ENCODE data around the gene RNF224.
"Not testable (repeated sequence)": the region's sequence is repeated elsewhere in the genome, so short reads cannot be mapped to it uniquely, and the experiment has no call there.

The RNF224 gene

DNA sequence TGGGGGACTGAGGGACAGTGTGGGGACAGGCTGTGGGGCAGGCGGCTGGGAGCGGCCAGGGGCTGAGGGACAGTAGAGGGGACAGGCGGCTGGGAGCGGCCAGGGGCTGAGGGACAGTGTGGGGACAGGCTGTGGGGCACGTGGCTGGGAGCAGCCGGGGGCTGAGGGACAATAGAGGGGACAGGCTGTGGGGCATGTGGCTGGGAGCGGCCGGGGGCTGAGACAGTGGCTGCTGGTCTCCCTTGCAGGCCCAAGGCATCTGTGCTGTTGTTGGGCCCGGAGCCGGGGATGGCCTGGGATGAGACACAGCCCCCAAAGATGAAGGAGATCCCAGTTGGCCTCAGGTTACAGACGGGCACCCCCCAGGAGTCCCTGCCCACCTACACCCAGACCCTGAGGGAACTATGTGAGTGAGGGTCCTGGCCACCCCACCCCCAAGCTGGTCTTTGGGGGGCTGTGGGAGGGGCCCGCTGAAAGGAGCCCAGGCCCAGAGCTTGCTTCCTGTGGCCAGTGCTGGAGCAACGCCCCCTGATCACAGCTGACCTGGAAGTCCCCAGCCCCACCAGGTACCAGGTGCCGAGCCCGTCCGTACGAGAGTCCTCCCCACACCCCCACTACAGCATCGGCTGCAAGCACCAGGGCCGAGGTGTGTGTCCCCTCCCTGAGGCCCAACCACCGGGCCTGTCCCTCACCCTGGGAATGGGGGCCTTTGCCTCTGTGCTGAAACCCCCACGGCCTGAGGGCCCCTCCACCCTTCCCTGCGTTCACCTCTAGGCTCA, 24.4 kb downstream of the RNF224 start:
- in situ Hi-C loops (cut with MboI; ENCODE audit: low sequenced_read_pairs), result no loop called here

- in situ Hi-C loops (cut with MboI; ENCODE audit: low sequenced_read_pairs), result no loop called here
Measured at GRCh38 chr9:137252555-137253506, 25.5 kb downstream of the RNF224 start.

DNA sequence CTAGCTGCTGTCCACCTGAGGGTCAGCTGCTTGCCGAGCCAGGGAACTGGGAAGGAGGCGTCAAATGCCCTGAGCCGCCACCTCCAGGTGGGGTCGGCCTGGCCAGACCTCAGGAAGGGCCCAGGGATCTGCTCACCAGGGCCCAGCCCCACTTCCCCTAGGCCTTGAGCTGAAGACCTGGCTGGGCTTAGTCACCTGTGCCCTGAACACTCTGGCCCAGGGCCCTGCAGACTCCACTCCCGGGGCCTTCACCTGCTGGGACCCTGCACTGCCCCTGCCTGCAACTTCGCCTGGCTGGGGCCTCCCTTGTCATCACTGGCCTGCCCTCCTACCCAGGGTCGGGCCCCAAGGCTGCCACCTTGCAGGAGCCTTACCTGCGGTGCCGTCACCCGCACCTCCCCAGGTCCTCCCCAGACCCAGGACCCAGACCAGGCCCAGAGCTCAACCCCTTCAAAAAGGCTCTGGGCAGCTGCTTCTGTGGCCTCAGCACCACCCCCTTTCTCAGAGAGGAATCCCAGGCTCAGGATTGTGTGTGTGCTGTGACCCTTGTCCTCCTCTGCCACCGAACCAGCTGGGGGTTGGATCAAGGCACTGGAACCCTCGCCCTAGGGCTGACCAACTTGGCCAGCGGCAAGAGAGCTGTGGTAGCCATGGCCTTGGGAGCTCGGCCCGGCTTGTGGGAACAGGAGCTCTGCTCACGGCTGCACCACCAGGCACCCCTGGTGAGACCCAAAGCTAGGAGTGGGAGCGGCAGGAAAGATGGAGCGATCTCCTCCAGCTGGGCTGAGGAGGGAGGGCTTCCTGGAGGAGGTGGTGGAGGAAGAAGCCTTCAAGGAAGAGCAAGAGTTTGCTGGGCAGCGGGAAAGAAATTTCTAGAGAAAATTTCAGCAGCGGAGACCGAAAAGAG, 26.7 kb downstream of the RNF224 start:
- in situ Hi-C loops (cut with MboI; ENCODE audit: low sequenced_read_pairs), result no loop called here

DNA sequence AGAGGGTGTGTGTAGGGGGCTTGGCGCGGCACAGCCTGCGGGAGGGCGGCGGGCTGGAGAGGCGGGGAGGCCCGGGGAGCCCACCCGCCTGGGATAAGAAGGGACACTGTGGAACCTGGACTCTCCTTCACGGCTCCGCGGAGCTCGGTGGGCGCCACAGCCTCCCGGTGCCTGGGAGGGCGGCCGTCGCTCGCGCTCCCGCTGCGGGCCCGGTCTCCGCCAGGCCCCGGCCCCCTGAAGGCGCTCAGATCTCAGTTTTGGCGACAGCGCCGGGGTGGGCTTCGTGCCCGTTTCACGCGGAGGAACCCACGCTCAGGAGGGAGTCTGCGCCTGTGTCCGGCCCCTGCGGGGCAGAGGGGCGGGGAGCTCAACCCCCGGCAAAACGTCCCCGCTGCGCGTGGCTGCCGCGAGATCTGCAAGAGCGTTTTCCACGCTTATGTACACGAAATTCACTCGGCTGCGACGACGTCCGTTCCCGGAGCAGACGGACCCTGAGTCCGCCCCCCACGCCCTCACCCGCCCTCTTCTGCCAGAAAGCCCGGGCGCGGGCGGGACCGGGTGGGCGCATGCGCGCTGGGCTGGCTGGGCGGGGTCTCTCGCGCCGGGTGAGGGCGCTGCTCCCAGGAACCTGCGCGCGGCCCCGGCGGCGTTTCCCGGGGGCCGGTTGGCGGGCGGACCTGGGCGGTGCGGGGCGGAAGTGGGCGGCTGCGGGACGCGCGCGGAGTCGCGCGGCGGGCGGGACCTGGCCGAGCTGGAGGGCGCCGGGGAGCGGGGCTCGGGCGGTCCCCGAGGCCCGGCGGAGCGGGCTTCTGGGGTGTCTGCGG, 27.5 kb downstream of the RNF224 start, which contains the start of gene NELFB:
NELFB (plus strand) TSS at position 704 of the 824 bp plus-strand sequence.
- in situ Hi-C loops (cut with MboI; ENCODE audit: low sequenced_read_pairs), result no loop called here

DNA sequence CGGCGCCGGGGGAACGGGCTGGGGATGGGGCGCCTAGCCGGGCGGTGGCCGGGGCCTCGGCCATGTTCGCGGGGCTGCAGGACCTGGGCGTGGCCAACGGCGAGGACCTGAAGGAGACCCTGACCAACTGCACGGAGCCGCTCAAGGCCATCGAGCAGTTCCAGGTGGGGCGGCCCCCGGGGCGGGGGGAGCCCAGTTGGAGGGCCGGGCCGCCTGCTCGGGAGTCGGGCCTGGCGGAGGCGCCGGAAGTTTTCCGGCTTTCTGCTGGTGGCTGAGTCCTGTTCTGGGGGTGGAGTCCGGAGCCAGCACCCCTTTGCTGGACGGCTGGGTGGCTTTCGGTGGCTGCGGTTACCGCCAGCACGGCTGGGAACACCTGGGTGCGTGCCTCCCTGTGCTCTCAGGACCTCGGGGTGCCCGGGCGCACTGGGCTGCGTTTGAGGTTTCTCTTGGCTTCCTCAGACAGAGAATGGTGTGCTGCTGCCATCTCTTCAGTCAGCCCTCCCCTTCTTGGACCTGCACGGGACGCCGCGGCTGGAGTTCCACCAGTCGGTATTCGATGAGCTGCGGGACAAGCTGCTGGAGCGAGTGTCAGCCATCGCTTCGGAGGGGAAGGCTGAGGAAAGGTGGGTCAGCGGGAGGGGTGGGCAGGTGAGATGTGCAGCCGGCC, 28.3 kb downstream of the RNF224 start:
- in situ Hi-C loops (cut with MboI; ENCODE audit: low sequenced_read_pairs), result no loop called here

DNA sequence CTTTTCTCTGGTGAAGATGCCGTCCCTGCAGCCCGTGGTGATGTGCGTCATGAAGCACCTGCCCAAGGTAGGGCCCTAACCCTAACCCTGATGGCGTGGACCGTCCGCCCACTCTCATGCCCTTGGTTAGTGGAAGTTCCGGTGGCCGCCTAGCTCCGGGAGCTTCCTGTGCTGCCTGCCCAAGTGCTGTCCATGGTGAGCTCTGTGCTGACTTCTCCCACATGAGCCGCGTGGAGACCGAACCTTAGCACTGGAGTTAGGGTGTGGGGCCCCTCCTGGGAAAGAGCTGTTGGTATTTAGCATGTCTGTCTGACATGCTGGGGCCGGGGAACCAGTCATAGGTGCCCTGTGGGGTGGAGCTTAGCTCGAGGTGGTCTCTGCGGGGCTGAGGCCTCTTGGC, 29.1 kb downstream of the RNF224 start:
- in situ Hi-C loops (cut with MboI; ENCODE audit: low sequenced_read_pairs), result no loop called here

DNA sequence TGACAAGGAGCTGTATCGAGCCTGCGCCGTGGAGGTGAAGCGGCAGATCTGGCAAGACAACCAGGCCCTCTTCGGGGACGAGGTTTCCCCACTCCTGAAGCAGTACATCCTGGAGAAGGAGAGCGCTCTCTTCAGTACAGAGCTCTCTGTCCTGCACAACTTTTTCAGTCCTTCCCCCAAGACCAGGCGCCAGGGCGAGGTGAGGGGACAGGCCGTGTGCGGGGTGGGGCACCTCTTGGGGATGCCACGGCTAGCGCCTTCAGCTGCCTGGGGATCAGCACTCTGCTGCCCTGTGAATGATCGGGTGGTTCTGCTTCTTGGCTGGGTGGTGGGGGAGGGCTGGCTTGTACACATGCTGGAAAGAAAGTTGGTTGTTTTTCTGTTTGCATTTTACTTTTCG, 29.6 kb downstream of the RNF224 start:
- in situ Hi-C loops (cut with MboI; ENCODE audit: low sequenced_read_pairs), result no loop called here

GRCh38 chr9:137262173-137262908, 35.0 kb downstream of the RNF224 start:
- in situ Hi-C loops (cut with MboI; ENCODE audit: low sequenced_read_pairs), result not testable (repeated sequence)

GRCh38 chr9:137262909-137263285, 35.6 kb downstream of the RNF224 start:
- in situ Hi-C loops (cut with MboI; ENCODE audit: low sequenced_read_pairs), result no loop called here

DNA sequence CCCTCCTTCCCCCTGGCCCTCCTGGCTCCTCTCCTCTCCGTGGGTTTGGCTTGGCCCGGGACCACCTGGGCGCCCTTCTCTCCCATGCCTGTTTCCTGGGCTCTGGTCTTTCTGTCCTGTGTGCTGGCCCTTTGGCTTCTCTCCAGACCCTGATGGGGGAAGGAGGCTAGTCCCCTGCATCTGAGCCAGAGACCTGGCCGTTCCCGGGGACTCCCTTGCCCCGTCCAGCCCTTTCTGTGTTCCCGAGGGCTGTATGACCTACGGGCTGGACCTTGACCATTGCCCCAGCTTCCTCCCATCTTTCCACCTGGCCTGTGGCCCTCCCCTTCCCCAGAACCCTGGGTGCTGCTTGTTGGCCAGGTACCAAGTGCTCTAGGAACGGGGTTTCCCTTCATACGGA, 36.2 kb downstream of the RNF224 start:
- in situ Hi-C loops (cut with MboI; ENCODE audit: low sequenced_read_pairs), result no loop called here

DNA sequence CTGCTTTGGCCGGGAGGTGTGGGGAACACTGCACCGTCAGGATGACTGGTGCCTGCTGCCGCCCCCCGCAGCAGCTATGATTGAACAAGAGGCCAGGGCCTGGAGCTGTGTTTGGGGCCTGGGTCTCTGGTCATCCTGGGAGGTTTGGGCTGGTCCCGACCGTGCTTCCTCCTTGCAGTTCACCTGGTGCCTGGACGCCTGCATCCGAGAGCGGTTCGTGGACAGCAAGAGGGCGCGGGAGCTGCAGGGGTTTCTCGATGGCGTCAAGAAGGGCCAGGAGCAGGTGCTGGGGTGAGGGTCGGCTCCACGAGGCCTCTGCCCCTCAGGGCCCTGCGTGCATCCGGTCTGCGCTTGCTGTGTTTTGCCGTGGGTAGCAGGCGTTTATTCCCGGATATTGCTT, 36.8 kb downstream of the RNF224 start:
- in situ Hi-C loops (cut with MboI; ENCODE audit: low sequenced_read_pairs), result no loop called here

DNA sequence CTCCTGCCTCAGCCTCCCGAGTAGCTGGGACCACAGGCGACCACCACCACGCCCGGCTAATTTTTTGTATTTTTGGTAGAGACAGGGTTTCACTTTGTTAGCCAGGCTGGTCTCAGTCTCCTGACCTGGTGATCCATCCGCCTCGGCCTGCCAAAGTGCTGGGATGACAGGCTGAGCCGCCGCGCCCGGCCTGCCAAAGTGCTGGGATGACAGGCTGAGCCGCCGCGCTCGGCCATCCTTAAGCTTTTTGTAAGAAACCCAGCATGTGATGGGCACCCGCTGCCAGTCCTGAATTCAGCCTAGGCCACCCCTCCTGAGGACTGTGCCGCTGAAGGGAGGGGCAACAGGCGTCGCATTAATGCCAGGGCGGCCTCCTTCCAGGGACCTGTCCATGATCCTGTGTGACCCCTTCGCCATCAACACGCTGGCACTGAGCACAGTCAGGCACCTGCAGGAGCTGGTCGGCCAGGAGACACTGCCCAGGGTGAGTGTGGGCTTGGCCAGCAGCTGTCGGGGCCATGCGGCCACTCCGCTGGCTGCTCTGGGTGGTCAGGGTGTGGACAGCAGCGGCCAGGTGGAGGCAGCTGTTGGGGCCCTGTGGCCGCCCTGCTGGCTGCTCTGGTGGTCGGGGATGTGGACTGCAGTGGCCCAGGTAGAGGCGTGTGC, 38.3 kb downstream of the RNF224 start:
- in situ Hi-C loops (cut with MboI; ENCODE audit: low sequenced_read_pairs), result no loop called here

DNA sequence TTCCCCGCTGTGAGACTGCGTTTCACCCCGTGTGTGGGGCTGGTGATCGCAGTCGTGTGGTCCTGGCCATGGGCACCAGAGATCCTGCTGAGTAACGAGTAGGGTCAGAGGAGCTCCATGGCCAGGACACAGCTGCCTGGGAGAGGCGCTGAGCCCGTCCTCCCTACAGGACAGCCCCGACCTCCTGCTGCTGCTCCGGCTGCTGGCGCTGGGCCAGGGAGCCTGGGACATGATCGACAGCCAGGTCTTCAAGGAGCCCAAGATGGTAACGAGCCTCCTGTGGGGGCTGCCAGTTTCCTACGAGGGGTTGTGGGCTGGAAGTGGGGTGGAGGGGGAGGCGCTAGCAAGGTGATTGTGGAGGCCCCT, 38.8 kb downstream of the RNF224 start:
- in situ Hi-C loops (cut with MboI; ENCODE audit: low sequenced_read_pairs), result no loop called here

GRCh38 chr9:137266585-137267453, 39.5 kb downstream of the RNF224 start:
- in situ Hi-C loops (cut with MboI; ENCODE audit: low sequenced_read_pairs), result no loop called here

DNA sequence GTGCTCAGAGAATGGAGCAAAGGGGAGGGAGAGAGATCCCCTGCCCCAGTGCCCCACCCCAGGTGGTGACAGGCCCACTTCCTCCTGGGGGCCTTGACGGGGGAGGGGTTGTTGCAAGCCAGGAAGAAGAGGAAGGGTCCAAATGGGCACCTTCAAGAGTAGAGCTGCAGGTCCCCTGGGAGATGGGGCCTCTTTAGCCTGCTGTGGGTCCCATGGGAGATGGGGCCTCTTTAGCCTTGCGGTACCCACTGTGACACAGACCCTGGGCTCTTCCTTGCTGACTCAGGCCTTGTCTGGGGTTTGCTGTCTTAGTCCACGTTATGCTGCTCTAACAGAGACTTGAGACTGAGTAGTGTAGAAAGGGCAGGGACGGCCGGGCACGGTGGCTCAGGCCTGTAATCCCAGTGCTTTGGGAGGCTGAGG, 40.6 kb downstream of the RNF224 start:
- in situ Hi-C loops (cut with MboI; ENCODE audit: low sequenced_read_pairs), result no loop called here

GRCh38 chr9:137268538-137269201, 41.4 kb downstream of the RNF224 start:
- in situ Hi-C loops (cut with MboI; ENCODE audit: low sequenced_read_pairs), result no loop called here

DNA sequence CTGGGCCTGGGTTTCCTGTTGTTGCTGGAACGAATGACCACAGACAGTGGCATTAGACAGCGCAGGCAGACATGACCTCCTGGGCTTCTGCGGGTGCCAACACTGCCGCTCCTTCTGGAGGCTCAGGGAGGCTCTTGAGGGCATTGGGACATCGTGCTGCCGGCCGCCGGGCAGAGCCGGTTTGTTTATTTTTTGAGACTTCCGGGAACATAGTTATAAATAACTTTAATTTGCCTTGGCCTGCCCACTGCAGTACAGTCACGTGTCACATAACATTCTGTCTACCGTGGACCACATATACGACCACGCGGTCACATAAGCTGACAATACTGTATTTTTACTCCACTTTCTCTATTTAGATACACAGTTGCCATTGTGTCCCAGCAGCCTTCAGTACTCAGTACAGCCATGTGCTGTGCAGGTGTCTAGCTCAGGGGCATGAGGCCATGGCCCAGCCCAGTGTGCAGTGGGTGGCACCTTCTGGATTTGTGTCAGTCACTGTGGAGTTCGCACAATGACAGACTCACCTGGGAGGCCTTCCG, 42.0 kb downstream of the RNF224 start:
- in situ Hi-C loops (cut with MboI; ENCODE audit: low sequenced_read_pairs), result no loop called here
